ENCODE measurements around the gene GZMM. TPM values are rescaled to one million over a fixed set of nuclear protein-coding genes. Genes with fewer than 3 reads are reported as not detected.
A peak's percentile ranks its signal among the peaks of the same experiment; 100 is the strongest.

Gene GZMM
- total and polyA plus RNA-seq, 12 donors = 0.35 to 2.4 (median 1.2) TPM; not detected in 4

DNA sequence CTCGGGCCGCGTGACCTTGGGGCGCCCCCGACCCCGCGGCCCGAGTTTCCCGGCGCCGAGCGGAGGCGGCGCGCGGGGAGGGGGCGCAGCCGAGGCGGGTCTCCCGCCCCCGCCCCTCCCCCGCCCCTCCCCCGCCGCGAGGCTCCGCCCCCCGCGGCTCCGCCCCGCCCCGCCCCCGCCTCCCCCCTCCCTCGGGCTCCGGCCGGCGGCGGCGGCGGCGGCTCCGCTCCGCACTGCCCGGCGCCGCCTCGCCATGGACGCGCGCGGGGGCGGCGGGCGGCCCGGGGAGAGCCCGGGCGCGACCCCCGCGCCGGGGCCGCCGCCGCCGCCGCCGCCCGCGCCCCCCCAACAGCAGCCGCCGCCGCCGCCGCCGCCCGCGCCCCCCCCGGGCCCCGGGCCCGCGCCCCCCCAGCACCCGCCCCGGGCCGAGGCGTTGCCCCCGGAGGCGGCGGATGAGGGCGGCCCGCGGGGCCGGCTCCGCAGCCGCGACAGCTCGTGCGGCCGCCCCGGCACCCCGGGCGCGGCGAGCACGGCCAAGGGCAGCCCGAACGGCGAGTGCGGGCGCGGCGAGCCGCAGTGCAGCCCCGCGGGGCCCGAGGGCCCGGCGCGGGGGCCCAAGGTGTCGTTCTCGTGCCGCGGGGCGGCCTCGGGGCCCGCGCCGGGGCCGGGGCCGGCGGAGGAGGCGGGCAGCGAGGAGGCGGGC, 46.0 kb downstream of the GZMM start, which contains the start of gene HCN2:
TSS of gene HCN2 (plus strand) at position 189 of the 703 bp plus-strand sequence. CDS start at position 254, 65 bp downstream.
- Histone ChIP-seq H3K4me3 (peak within 1 kb of the TSS in 1 of 4 donors; percentile 42), H3K27me3 (peaks cover 21% of the 10 kb centered on the region), H3K9me3 (replicated peaks in 1 of 3) (no peaks in the 10 kb centered on the region), H3K4me1 (replicated peaks in 1 of 2) (peaks cover 0 to 28% of the 10 kb centered on the region in 2 donors), H3K36me3 (replicated peaks in 1 of 2) (no peaks in the 10 kb centered on the region), H3K27ac (peak within 1 kb of the TSS in 1 of 5 donors; percentile 34)
- 0 to 1% methylated on average over 34 to 92 of the region's 132 CpGs; no CpG with 5 or more reads in 2 of the 4 donors for WGBS, 4 donors
- intact Hi-C loops (cut with DNase I) = loop anchor here in 1 of 2 donors (10.0 kb wide), 1 partner anchor 145 kb away; no protein-coding TSS in a partner anchor
- no peak for DNase-seq
- TF ChIP-seq POLR2A (IDR thresholded peaks at IDR 0.05) = no peak
- TF ChIP-seq, protein P1, sequence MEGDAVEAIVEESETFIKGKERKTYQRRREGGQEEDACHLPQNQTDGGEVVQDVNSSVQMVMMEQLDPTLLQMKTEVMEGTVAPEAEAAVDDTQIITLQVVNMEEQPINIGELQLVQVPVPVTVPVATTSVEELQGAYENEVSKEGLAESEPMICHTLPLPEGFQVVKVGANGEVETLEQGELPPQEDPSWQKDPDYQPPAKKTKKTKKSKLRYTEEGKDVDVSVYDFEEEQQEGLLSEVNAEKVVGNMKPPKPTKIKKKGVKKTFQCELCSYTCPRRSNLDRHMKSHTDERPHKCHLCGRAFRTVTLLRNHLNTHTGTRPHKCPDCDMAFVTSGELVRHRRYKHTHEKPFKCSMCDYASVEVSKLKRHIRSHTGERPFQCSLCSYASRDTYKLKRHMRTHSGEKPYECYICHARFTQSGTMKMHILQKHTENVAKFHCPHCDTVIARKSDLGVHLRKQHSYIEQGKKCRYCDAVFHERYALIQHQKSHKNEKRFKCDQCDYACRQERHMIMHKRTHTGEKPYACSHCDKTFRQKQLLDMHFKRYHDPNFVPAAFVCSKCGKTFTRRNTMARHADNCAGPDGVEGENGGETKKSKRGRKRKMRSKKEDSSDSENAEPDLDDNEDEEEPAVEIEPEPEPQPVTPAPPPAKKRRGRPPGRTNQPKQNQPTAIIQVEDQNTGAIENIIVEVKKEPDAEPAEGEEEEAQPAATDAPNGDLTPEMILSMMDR (IDR thresholded peaks at IDR 0.05) = no peak

GRCh38 chr19:590396-590745, 46.5 kb downstream of the GZMM start:
- 1% methylated on average over 34 to 50 of the region's 50 CpGs; no CpG with 5 or more reads in 2 of the 4 donors for whole genome bisulfite sequencing, 4 donors
- no peaks in the 10 kb centered on the region for H3K9me3 ChIP-seq (replicated peaks in 1 of 3)
- no peak overlapping the region for H3K27ac ChIP-seq
- DNase-seq = no peak
- TF ChIP-seq, protein P1 (IDR thresholded peaks at IDR 0.05) = no peak
- no peak for TF ChIP-seq POLR2A (IDR thresholded peaks at IDR 0.05)
- peaks cover 0 to 28% of the 10 kb centered on the region in 2 donors for H3K4me1 ChIP-seq (replicated peaks in 1 of 2)
- peak overlapping the region in 1 of 4 donors; percentile 34 for H3K4me3 ChIP-seq
- H3K36me3 ChIP-seq (replicated peaks in 1 of 2) = no peaks in the 10 kb centered on the region
- intact Hi-C loops (cut with DNase I) = loop anchor here in 1 of 2 donors (10.0 kb wide), 1 partner anchor 144 kb away; no protein-coding TSS in a partner anchor
- H3K27me3 ChIP-seq = peaks cover 21% of the 10 kb centered on the region

DNA sequence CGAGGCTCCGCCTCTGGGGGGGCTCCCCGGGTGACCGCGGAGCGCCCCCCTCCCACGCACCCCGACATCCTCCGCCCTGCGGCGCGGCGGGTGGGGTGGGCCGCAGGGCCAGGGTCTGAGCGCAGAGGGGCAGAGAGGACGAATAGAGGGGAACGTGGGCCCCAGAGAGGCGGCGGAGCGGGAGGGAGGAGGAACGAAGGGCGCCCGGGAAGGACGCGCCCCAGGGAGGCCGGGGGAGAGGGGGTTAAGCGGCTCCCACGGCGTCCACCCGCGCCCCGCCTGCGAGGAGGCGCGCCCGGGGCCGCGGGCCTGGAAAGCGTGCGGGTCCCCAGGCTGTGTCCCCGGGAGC, 46.9 kb downstream of the GZMM start:
- Histone ChIP-seq H3K27me3 (peaks cover 21% of the 10 kb centered on the region), H3K36me3 (replicated peaks in 1 of 2) (no peaks in the 10 kb centered on the region), H3K4me1 (replicated peaks in 1 of 2) (peaks cover 0 to 27% of the 10 kb centered on the region in 2 donors), H3K4me3 (peak overlapping the region in 1 of 4 donors; percentile 34), H3K9me3 (replicated peaks in 1 of 3) (no peaks in the 10 kb centered on the region), H3K27ac (no peak overlapping the region)
- TF ChIP-seq, protein P1 (IDR thresholded peaks at IDR 0.05) = no peak
- TF ChIP-seq POLR2A (IDR thresholded peaks at IDR 0.05) = no peak
- intact Hi-C loops (cut with DNase I) = loop anchor here in 1 of 2 donors (10.0 kb wide), 1 partner anchor 144 kb away; no protein-coding TSS in a partner anchor
- no peak for DNase-seq
- WGBS, 4 donors = 1 to 6% (median 6%) methylated on average over 24 to 41 of the region's 41 CpGs; no CpG with 5 or more reads in 1 of the 4 donors

- Histone ChIP-seq H3K27me3 (peaks cover 21% of the 10 kb centered on the region), H3K27ac (no peak overlapping the region), H3K36me3 (replicated peaks in 1 of 2) (no peaks in the 10 kb centered on the region), H3K9me3 (replicated peaks in 1 of 3) (no peaks in the 10 kb centered on the region), H3K4me1 (replicated peaks in 1 of 2) (peaks cover 0 to 24% of the 10 kb centered on the region in 2 donors), H3K4me3 (no peak overlapping the region)
- WGBS, 4 donors = 26 to 43% (median 28%) methylated on average over 38 to 75 of the region's 75 CpGs
- intact Hi-C loops (cut with DNase I) = loop anchor here in 1 of 2 donors (10.0 kb wide), 1 partner anchor 143 kb away; no protein-coding TSS in a partner anchor
- peak in 1 of 7 donors; percentile 54 for DNase-seq
- TF ChIP-seq, protein P1 (IDR thresholded peaks at IDR 0.05) = no peak
- TF ChIP-seq POLR2A (IDR thresholded peaks at IDR 0.05) = no peak
Observed at GRCh38 chr19:591099-591958, 47.5 kb downstream of the GZMM start.

All from adrenal gland (tissue), 12 donors.